RWPE2 (cell line): Measurements from ENCODE around the gene DAAM1.
A peak's percentile ranks its signal among the peaks of the same experiment; 100 is the strongest.

Source experiments
- ATAC-seq: fragments of 200-7000 bp; cut with Tn5 transposase; 3 replicates; pipeline ENCODE4 v1.9.1; 2021; ENCODE audit warnings: low read depth
- DNase-seq: peaks from one replicate; pipeline ENCODE4 v3.0.0-alpha.2; 2020; ENCODE audit warnings: low spot score
- H3K27ac ChIP-seq: fragments of 450-650 bp; 2 replicates; pipeline ENCODE4 v1.5.1; 2017; ENCODE audit warnings: mild to moderate bottlenecking; ENCODE audit not compliant: poor library complexity, severe bottlenecking
- H3K27me3 ChIP-seq: fragments of 250-450 bp; sonication (Bioruptor Pico); 2 replicates; pipeline ENCODE4 v1.5.1; 2021; ENCODE audit warnings: mild to moderate bottlenecking, moderate library complexity; ENCODE audit not compliant: insufficient read depth, poor library complexity, severe bottlenecking
- H3K36me3 ChIP-seq: fragments of 250-450 bp; sonication (Bioruptor Pico); 2 replicates; pipeline ENCODE4 v1.5.1; 2020; ENCODE audit warnings: low read depth, mild to moderate bottlenecking, moderate library complexity
- H3K4me1 ChIP-seq: fragments of 250-450 bp; sonication (Bioruptor Pico); 2 replicates; pipeline ENCODE4 v1.5.1; 2021; ENCODE audit warnings: mild to moderate bottlenecking, moderate library complexity; ENCODE audit not compliant: insufficient read depth, poor library complexity, severe bottlenecking
- H3K4me3 ChIP-seq: fragments of 250-450 bp; sonication (Bioruptor Pico); 2 replicates; pipeline ENCODE4 v1.5.1; 2021; ENCODE audit warnings: mild to moderate bottlenecking, moderate library complexity; ENCODE audit not compliant: severe bottlenecking
- H3K9me3 ChIP-seq: fragments of 250-450 bp; sonication (Bioruptor Pico); 2 replicates; pipeline ENCODE4 v1.5.1; 2021; ENCODE audit warnings: mild to moderate bottlenecking, moderate library complexity; ENCODE audit not compliant: severe bottlenecking
- TF ChIP-seq, protein P1 (sequence below): fragments of 450-650 bp; IDR thresholded peaks from one replicate; pipeline ENCODE4 v1.5.1; 2017; ENCODE audit warnings: mild to moderate bottlenecking, moderate library complexity; ENCODE audit not compliant: poor library complexity, severe bottlenecking

Gene DAAM1

DNA sequence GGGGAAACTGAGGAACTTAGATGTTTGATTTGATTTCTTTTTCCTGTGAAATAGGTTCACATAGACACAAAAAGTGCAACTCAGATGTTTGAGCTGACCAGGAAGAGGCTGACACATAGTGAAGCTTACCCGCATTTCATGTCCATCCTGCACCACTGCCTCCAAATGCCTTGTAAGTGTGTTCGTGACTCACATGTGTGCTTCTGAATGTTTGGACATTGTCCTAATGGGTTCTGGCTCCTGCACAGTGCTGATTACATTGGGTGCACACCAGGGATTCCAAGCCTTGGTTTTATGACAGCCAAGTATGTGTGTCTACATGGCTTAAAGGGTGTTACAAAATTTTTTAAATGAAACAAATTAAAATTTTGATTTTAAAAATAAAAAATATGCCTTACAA, 137.4 kb downstream of the DAAM1 start:
- Histone ChIP-seq H3K36me3 (peaks cover 16% of the 10 kb centered on the region), H3K27ac (no peak overlapping the region), H3K4me1 (peaks cover 15% of the 10 kb centered on the region), H3K9me3 (no peaks in the 10 kb centered on the region), H3K4me3 (no peak overlapping the region), H3K27me3 (no peaks in the 10 kb centered on the region)
- ATAC-seq (no peak), DNase-seq (no peak)
- TF ChIP-seq, protein P1, sequence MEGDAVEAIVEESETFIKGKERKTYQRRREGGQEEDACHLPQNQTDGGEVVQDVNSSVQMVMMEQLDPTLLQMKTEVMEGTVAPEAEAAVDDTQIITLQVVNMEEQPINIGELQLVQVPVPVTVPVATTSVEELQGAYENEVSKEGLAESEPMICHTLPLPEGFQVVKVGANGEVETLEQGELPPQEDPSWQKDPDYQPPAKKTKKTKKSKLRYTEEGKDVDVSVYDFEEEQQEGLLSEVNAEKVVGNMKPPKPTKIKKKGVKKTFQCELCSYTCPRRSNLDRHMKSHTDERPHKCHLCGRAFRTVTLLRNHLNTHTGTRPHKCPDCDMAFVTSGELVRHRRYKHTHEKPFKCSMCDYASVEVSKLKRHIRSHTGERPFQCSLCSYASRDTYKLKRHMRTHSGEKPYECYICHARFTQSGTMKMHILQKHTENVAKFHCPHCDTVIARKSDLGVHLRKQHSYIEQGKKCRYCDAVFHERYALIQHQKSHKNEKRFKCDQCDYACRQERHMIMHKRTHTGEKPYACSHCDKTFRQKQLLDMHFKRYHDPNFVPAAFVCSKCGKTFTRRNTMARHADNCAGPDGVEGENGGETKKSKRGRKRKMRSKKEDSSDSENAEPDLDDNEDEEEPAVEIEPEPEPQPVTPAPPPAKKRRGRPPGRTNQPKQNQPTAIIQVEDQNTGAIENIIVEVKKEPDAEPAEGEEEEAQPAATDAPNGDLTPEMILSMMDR: no peak

DNA sequence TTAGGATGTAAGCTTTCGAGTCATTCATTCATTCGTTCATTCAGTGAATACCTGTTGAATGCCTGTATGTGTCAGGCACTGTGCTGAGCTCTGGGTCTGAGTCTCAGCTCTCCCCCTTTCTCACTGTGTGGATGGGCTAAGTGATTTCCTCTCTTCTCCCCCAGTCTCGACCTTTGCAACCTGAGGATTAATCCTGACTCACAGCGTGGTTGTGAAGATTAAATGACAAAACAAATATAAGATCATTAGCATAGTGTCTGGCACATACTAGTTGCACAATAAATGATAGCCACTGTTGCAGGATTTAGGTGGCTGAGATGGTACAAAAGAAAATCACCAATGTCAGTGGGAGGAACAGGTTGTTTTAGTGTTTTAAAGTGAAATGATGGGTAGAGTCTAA, 140.0 kb downstream of the DAAM1 start:
- TF ChIP-seq, protein P1: no peak
- DNase-seq (no peak), ATAC-seq (peak; percentile 76)
- no peak overlapping the region for H3K4me3 ChIP-seq
- no peaks in the 10 kb centered on the region for H3K9me3 ChIP-seq
- peaks cover 11% of the 10 kb centered on the region for H3K4me1 ChIP-seq
- peaks cover 25% of the 10 kb centered on the region for H3K36me3 ChIP-seq
- H3K27ac ChIP-seq: no peak overlapping the region
- no peaks in the 10 kb centered on the region for H3K27me3 ChIP-seq

DNA sequence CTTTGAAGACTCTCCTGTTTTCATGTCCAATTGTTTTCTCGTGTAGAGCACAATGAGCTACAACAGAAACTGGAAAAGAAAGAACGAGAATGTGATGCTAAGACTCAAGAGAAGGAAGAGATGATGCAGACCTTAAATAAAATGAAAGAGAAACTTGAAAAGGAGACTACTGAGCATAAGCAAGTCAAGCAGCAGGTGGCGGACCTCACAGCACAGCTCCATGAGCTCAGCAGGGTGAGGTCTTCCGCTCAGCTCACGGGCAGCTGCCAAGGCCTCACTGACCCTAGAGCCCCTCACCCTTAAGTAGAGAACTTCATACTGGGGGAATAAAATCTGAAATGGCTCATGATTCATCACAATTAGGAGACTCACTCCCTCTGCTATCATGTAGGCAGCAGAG, 142.0 kb downstream of the DAAM1 start:
- ATAC-seq (no peak), DNase-seq (no peak)
- Histone ChIP-seq H3K4me1 (peaks cover 18% of the 10 kb centered on the region), H3K27ac (no peak overlapping the region), H3K9me3 (no peaks in the 10 kb centered on the region), H3K4me3 (no peak overlapping the region), H3K36me3 (peaks cover 30% of the 10 kb centered on the region), H3K27me3 (no peaks in the 10 kb centered on the region)
- TF ChIP-seq, protein P1: peak; percentile 8

GRCh38 chr14:59331217-59331616, 142.8 kb downstream of the DAAM1 start:
- no peak for DNase-seq
- Histone ChIP-seq H3K4me1 (peaks cover 21% of the 10 kb centered on the region), H3K36me3 (peaks cover 27% of the 10 kb centered on the region), H3K27me3 (no peaks in the 10 kb centered on the region), H3K27ac (no peak overlapping the region), H3K4me3 (no peak overlapping the region), H3K9me3 (no peaks in the 10 kb centered on the region)
- TF ChIP-seq, protein P1: no peak
- no peak for ATAC-seq

GRCh38 chr14:59332727-59333126, 144.3 kb downstream of the DAAM1 start:
- H3K36me3 ChIP-seq: peaks cover 21% of the 10 kb centered on the region
- peaks cover 30% of the 10 kb centered on the region for H3K4me1 ChIP-seq
- ATAC-seq (peak; percentile 35; the same call in 1 of the 3 replicates), DNase-seq (no peak)
- no peak overlapping the region for H3K27ac ChIP-seq
- TF ChIP-seq, protein P1: no peak
- H3K27me3 ChIP-seq: no peaks in the 10 kb centered on the region
- no peak overlapping the region for H3K4me3 ChIP-seq
- no peaks in the 10 kb centered on the region for H3K9me3 ChIP-seq
